HCT116 (cell line): ENCODE measurements around the gene CYP4F12. TPM values are rescaled to one million over a fixed set of nuclear protein-coding genes. Genes with fewer than 3 reads are reported as not detected.

ENCODE experiments used
- ATAC-seq: fragments of 200-7000 bp; cut with Tn5 transposase; 2 replicates; pipeline ENCODE4 v1.9.1; 2020; ENCODE audit warnings: mild to moderate bottlenecking, moderate library complexity
- BruUV-seq: library from RNA; stranded (reverse); fragments of 400-500 nt; replicated peaks from 2 replicates; lab custom pipeline; 2021; lab: Mats Ljungman, UMichigan
- CTCF ChIA-PET: fragments of 300-600 bp; sonication (Branson Sonifier 250); formaldehyde crosslinking; loops from one replicate; lab custom pipeline; 2021; ENCODE audit warnings: antibody characterized with exemption; lab: Charles Lee
- POLR2A ChIA-PET: fragments of 300-600, 350-600 bp; sonication (Branson Sonifier 250); formaldehyde crosslinking; loops from one replicate; lab custom pipeline; 2021; ENCODE audit warnings: antibody characterized with exemption; lab: Charles Lee
- RAD21 ChIA-PET, 2 experiments: fragments of 300-600 bp; sonication (Branson Sonifier 250); formaldehyde crosslinking; loops; one replicate each; lab custom pipeline; 2023; ENCODE audit warnings: low total read pairs in 2 of 2; ENCODE audit not compliant: uncharacterized antibody in 2 of 2, unreplicated experiment in 2 of 2, low non-redundant PET in 1 of 2; lab: Charles Lee
- DNase-seq: peaks from one replicate; pipeline ENCODE4 v3.0.0-alpha.2; 2010; ENCODE audit warnings: low read depth, low spot score
- H2AFZ ChIP-seq: fragments of 200-600 bp; shearing (Covaris generic), sonication (generic); 2 replicates; pipeline ENCODE4 v1.6.1; 2017; ENCODE audit warnings: low read depth, mixed run types, mixed read lengths, antibody characterized with exemption, low read length; ENCODE audit not compliant: poor library complexity, severe bottlenecking
- H3K27ac ChIP-seq: 2 replicates; pipeline ENCODE4 v1.5.1; 2012; ENCODE audit warnings: low read depth, low read length
- H3K27me3 ChIP-seq: fragments of 200-600 bp; sonication (generic); 2 replicates; pipeline ENCODE4 v1.6.1; 2016; ENCODE audit warnings: mixed run types, low read length, mixed read lengths; ENCODE audit not compliant: insufficient read depth
- H3K36me3 ChIP-seq, 2 experiments: fragments of 200-500 bp in 1 of 2; fragments of 200-600 bp in 1 of 2; sonication (Bioruptor generic) in 1 of 2; sonication (generic) in 1 of 2; 2 replicates each; pipeline versions ENCODE4 v1.5.1 to v1.6.1; 2014 to 2016; ENCODE audit warnings: low read length in 2 of 2, inconsistent platforms in 1 of 2, mixed read lengths in 1 of 2, mixed run types in 1 of 2; ENCODE audit not compliant: insufficient read depth in 2 of 2, control insufficient read depth in 1 of 2
- H3K4me1 ChIP-seq, 2 experiments: fragments of 200-600 bp in 1 of 2; sonication (generic) in 1 of 2; 2 replicates each; pipeline versions ENCODE4 v1.5.1 to v1.6.1; 2012 to 2017; ENCODE audit warnings: low read length in 2 of 2, inconsistent platforms in 1 of 2, mild to moderate bottlenecking in 1 of 2, mixed read lengths in 1 of 2, mixed run types in 1 of 2, moderate library complexity in 1 of 2; ENCODE audit not compliant: insufficient read depth in 2 of 2, control insufficient read depth in 1 of 2
- H3K4me2 ChIP-seq: fragments of 200-600 bp; sonication (generic); 2 replicates; pipeline ENCODE4 v1.6.1; 2017; ENCODE audit warnings: mixed run types, low read length, mixed read lengths
- H3K4me3 ChIP-seq, 2 experiments: fragments of 200-600 bp in 1 of 2; sonication (generic) in 1 of 2; replicated peaks in 1 of 2; 2 replicates each; pipeline ENCODE4 v1.5.1; 2011 to 2016; ENCODE audit warnings: low read length in 2 of 2, control low read depth in 1 of 2, low read depth in 1 of 2, mild to moderate bottlenecking in 1 of 2, mixed read lengths in 1 of 2, mixed run types in 1 of 2
- H3K79me2 ChIP-seq: fragments of 200-600 bp; sonication (generic); 2 replicates; pipeline ENCODE4 v1.6.1; 2017; ENCODE audit warnings: mild to moderate bottlenecking, mixed run types, low read length, moderate library complexity, mixed read lengths; ENCODE audit not compliant: insufficient read depth
- H3K9ac ChIP-seq: fragments of 200-600 bp; sonication (generic); 2 replicates; pipeline ENCODE4 v1.6.1; 2016; ENCODE audit warnings: low read length, mixed read lengths
- H3K9me2 ChIP-seq: fragments of 200-600 bp; sonication (generic), shearing (Covaris generic); 2 replicates; pipeline ENCODE4 v1.6.1; 2017; ENCODE audit warnings: mixed run types, mild to moderate bottlenecking, moderate library complexity; ENCODE audit not compliant: insufficient read depth
- H3K9me3 ChIP-seq, 2 experiments: fragments of 200-500 bp in 1 of 2; fragments of 200-600 bp in 1 of 2; sonication (Bioruptor generic) in 1 of 2; sonication (generic) in 1 of 2; 2 replicates each; pipeline ENCODE4 v1.6.1; 2014 to 2017; ENCODE audit warnings: low read length in 2 of 2, mixed read lengths in 2 of 2, inconsistent platforms in 1 of 2, low read depth in 1 of 2, mild to moderate bottlenecking in 1 of 2, mixed run types in 1 of 2, moderate library complexity in 1 of 2; ENCODE audit not compliant: control insufficient read depth in 1 of 2, insufficient read depth in 1 of 2
- H4K20me1 ChIP-seq: fragments of 200-600 bp; sonication (generic), shearing (Covaris generic); 2 replicates; pipeline ENCODE4 v1.6.1; 2017; ENCODE audit warnings: mixed run types, mild to moderate bottlenecking, moderate library complexity; ENCODE audit not compliant: insufficient read depth
- EGR1 ChIP-seq: IDR thresholded peaks from 2 replicates; pipeline ENCODE4 v1.6.1; 2012; ENCODE audit warnings: low read depth
- ELF1 ChIP-seq: IDR thresholded peaks from 2 replicates; pipeline ENCODE4 v1.6.1; 2012; ENCODE audit warnings: low read depth, borderline replicate concordance
- EZH2 ChIP-seq: fragments of 200-600 bp; sonication (generic); IDR thresholded peaks from 2 replicates; pipeline ENCODE4 v1.6.1; 2017; ENCODE audit warnings: antibody characterized with exemption, mixed run types
- JUND ChIP-seq: IDR thresholded peaks from 2 replicates; pipeline ENCODE4 v1.6.1; 2012
- POLR2A ChIP-seq: IDR thresholded peaks from 2 replicates; pipeline ENCODE4 v1.7.0; 2011; ENCODE audit warnings: borderline replicate concordance; ENCODE audit not compliant: insufficient read depth, insufficient read length; ENCODE audit errors: extremely low read depth
- RAD21 ChIP-seq: IDR thresholded peaks from 2 replicates; pipeline ENCODE4 v1.6.1; 2012; ENCODE audit warnings: low read depth, mild to moderate bottlenecking
- SIN3A ChIP-seq: IDR thresholded peaks from 2 replicates; pipeline ENCODE4 v1.6.1; 2012; ENCODE audit warnings: low read depth
- SP1 ChIP-seq: IDR thresholded peaks from 2 replicates; pipeline ENCODE4 v1.6.1; 2012; ENCODE audit warnings: low read depth
- SRF ChIP-seq: IDR thresholded peaks from 2 replicates; pipeline ENCODE4 v1.6.1; 2012; ENCODE audit warnings: low read depth
- TCF7L2 ChIP-seq: IDR thresholded peaks from 2 replicates; pipeline ENCODE4 v1.7.0; 2011; ENCODE audit warnings: borderline replicate concordance, inconsistent platforms; ENCODE audit not compliant: insufficient read depth, insufficient read length; ENCODE audit errors: extremely low read depth
- YY1 ChIP-seq: IDR thresholded peaks from 2 replicates; pipeline ENCODE4 v1.6.1; 2011; ENCODE audit warnings: low read length, low read depth, moderate library complexity, mild to moderate bottlenecking; ENCODE audit not compliant: insufficient replicate concordance; ENCODE audit errors: extremely low read depth
- intact Hi-C: fragments of 100-400 bp; cut with micrococcal nuclease; formaldehyde crosslinking; loops from 2 replicates; pipeline ENCODE4 v1.10.0; 2022
- total RNA-seq: library from RNA; stranded (reverse); gene quantifications from one replicate; pipeline ENCODE4 v1.2.1, GENCODE V29; 2021; ENCODE audit not compliant: unreplicated experiment
- TF ChIP-seq, protein P1 (sequence below): IDR thresholded peaks from 2 replicates; pipeline ENCODE4 v1.6.1; 2012
- TF ChIP-seq, protein P2 (sequence below): IDR thresholded peaks from 2 replicates; pipeline ENCODE4 v1.6.1; 2011; ENCODE audit warnings: mild to moderate bottlenecking, low read length, moderate library complexity; ENCODE audit not compliant: insufficient replicate concordance; ENCODE audit errors: extremely low read depth
- TF ChIP-seq, protein P3 (sequence below): IDR thresholded peaks from 2 replicates; pipeline ENCODE4 v1.6.1; 2012

Gene CYP4F12
- total RNA-seq, 1 experiment from 2014 or later: 4.4 TPM

DNA sequence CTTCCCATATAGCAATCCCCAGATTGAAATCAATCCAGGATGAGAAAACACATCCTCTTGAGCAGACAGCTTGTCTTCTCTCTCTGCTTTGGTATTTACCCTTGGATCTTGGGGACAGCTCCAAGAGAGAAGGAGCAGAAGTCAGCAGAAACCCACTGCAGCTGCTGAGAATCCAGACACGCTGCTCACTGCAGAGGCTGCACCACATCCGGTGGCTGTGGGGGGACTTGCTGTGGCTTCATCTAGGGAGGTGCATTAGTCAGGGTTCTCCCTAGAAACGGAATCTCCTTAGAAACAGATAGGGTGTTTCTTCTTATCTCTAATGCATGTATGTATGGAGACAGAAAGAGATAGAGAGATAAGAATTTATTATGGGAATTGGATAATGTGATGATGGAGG, 2.7 kb downstream of the CYP4F12 start:
- ChIA-PET RAD21 (no interaction called here), CTCF (no interaction called here), POLR2A (no interaction called here)
- Histone ChIP-seq H3K4me3 (no peak overlapping the region), H3K36me3 (no peaks in the 10 kb centered on the region), H3K4me1 (peaks cover 19 to 22% of the 10 kb centered on the region in 2 experiments), H3K9ac (no peak overlapping the region), H3K79me2 (no peaks in the 10 kb centered on the region), H4K20me1 (no peaks in the 10 kb centered on the region), H3K27me3 (peaks cover 4% of the 10 kb centered on the region; the same call in 1 of the 2 replicates), H3K27ac (no peak overlapping the region), H3K9me2 (no peaks in the 10 kb centered on the region), H3K9me3 (no peaks in the 10 kb centered on the region), H3K4me2 (no peak overlapping the region), H2AFZ (no peak overlapping the region)
- ATAC-seq (no peak), DNase-seq (no peak)
- intact Hi-C loops: no loop called here
- no peak for TF ChIP-seq SIN3A
- no peak for TF ChIP-seq TCF7L2
- TF ChIP-seq, protein P1, sequence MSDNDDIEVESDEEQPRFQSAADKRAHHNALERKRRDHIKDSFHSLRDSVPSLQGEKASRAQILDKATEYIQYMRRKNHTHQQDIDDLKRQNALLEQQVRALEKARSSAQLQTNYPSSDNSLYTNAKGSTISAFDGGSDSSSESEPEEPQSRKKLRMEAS: no peak
- TF ChIP-seq, protein P2, sequence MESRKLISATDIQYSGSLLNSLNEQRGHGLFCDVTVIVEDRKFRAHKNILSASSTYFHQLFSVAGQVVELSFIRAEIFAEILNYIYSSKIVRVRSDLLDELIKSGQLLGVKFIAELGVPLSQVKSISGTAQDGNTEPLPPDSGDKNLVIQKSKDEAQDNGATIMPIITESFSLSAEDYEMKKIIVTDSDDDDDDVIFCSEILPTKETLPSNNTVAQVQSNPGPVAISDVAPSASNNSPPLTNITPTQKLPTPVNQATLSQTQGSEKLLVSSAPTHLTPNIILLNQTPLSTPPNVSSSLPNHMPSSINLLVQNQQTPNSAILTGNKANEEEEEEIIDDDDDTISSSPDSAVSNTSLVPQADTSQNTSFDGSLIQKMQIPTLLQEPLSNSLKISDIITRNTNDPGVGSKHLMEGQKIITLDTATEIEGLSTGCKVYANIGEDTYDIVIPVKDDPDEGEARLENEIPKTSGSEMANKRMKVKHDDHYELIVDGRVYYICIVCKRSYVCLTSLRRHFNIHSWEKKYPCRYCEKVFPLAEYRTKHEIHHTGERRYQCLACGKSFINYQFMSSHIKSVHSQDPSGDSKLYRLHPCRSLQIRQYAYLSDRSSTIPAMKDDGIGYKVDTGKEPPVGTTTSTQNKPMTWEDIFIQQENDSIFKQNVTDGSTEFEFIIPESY: no peak
- TF ChIP-seq EZH2: no peak
- no peak for TF ChIP-seq YY1
- no peak for TF ChIP-seq EGR1
- no peak for TF ChIP-seq POLR2A
- TF ChIP-seq RAD21: no peak
- TF ChIP-seq, protein P3, sequence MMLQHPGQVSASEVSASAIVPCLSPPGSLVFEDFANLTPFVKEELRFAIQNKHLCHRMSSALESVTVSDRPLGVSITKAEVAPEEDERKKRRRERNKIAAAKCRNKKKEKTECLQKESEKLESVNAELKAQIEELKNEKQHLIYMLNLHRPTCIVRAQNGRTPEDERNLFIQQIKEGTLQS: no peak
- TF ChIP-seq JUND: no peak
- no peak for TF ChIP-seq ELF1
- TF ChIP-seq SP1: no peak
- TF ChIP-seq SRF: no peak
- no TSS peak for BruUV-seq
